GM12878 (cell line): Measurements from ENCODE around the gene CD248. TPM values are rescaled to one million over a fixed set of nuclear protein-coding genes. Genes with fewer than 3 reads are reported as not detected.

Experiments
- CHD2 ChIP-seq: IDR thresholded peaks from 2 replicates; pipeline ENCODE4 v1.6.1; 2011; ENCODE audit warnings: low read depth, low read length, improper control_type of control experiment, borderline replicate concordance
- CREB1 ChIP-seq: IDR thresholded peaks from 2 replicates; pipeline ENCODE4 v1.6.1; 2012; ENCODE audit warnings: low read depth, mild to moderate bottlenecking, inconsistent platforms
- GABPA ChIP-seq: IDR thresholded peaks from 2 replicates; pipeline ENCODE4 v1.6.1; 2014; ENCODE audit warnings: antibody characterized with exemption, low read depth, mild to moderate bottlenecking, inconsistent platforms
- NFIC ChIP-seq: IDR thresholded peaks from 2 replicates; pipeline ENCODE4 v1.6.1; 2012; ENCODE audit warnings: low read depth, mild to moderate bottlenecking, inconsistent platforms, low read length, moderate library complexity
- NFXL1 ChIP-seq: fragments of 450-650 bp; IDR thresholded peaks from 2 replicates; pipeline ENCODE4 v1.6.1; 2017; ENCODE audit warnings: antibody characterized with exemption, mild to moderate bottlenecking, borderline replicate concordance
- NRF1 ChIP-seq: conservative IDR thresholded peaks from 2 replicates; pipeline ENCODE4 v1.6.1; 2011; ENCODE audit warnings: mild to moderate bottlenecking, low read depth, low read length, improper control_type of control experiment
- PAX5 ChIP-seq: IDR thresholded peaks from 2 replicates; pipeline ENCODE4 v1.6.1; 2011; ENCODE audit warnings: low read depth, low read length, borderline replicate concordance
- POLR2AphosphoS2 ChIP-seq: IDR thresholded peaks from 2 replicates; pipeline ENCODE4 v1.6.1; 2011; ENCODE audit warnings: low read depth, mild to moderate bottlenecking, low read length, improper control_type of control experiment, moderate library complexity
- RAD51 ChIP-seq: fragments of 450-650 bp; IDR thresholded peaks from 2 replicates; pipeline ENCODE4 v1.6.1; 2016; ENCODE audit warnings: moderate library complexity, mild to moderate bottlenecking, inconsistent platforms
- SMAD5 ChIP-seq: IDR thresholded peaks from 2 replicates; pipeline ENCODE4 v1.6.1; 2016; ENCODE audit warnings: antibody characterized with exemption, low read depth
- TBL1XR1 ChIP-seq: IDR thresholded peaks from 2 replicates; pipeline ENCODE4 v1.6.1; 2012; ENCODE audit warnings: low read depth, low read length, improper control_type of control experiment
- polyA plus RNA-seq, 11 experiments: library from polyadenylated mRNA; depleted of rRNA in 4 of 11; unstranded in 6 of 11; stranded (reverse) in 5 of 11; fragments of >200 nt; fragmentation: Nextera tagmentation in 4 of 11; fragmentation: Illumina TruSeq in 1 of 11; extraction: Ambion mirVana in 4 of 11; extraction: Trizol in 1 of 11; gene quantifications; 1 replicate in 1 of 11; 2 replicates in 10 of 11; pipeline versions ENCODE4 v1.2.1 to v1.2.3, GENCODE V29; 2011 to 2016; ENCODE audit warnings: inconsistent platforms in 2 of 11, missing spikeins in 2 of 11, low read depth in 1 of 11
- total RNA-seq, 4 experiments: library from RNA; depleted of rRNA in 3 of 4; stranded (reverse); fragments of >200 nt in 3 of 4; fragmentation: Illumina TruSeq in 1 of 4; extraction: Trizol in 1 of 4; gene quantifications; 2 replicates each; pipeline versions ENCODE4 v1.2.1 to v1.2.3, GENCODE V29; 2013 to 2021
- TF ChIP-seq, protein P1 (sequence below): fragments of 450-650 bp; formaldehyde crosslinking; IDR thresholded peaks from 2 replicates; pipeline ENCODE4 v1.4.0; 2020; ENCODE audit warnings: mild to moderate bottlenecking, moderate library complexity

Gene CD248
- total and polyA plus RNA-seq, 10 of the 15 experiments (the other 5 are each of a cell fraction or from before 2014, with no cell fraction given) = 0.10 to 0.21 (median 0.20) TPM; not detected in 7

GRCh38 chr11:66344550-66345315 lies 27.9 kb upstream of the CD248 start, which contains the start of gene BRMS1 (continued):
- no peak for TF ChIP-seq TBL1XR1
- no peak for TF ChIP-seq NFIC
- no peak for TF ChIP-seq GABPA
- no peak for TF ChIP-seq NRF1
- peak; percentile 58; the same call in 1 of the 2 replicates for TF ChIP-seq PAX5
- TF ChIP-seq POLR2AphosphoS2 = peak; percentile 79; the same call in 1 of the 2 replicates
- TF ChIP-seq CREB1 = peak; percentile 99
- TF ChIP-seq, protein P1, sequence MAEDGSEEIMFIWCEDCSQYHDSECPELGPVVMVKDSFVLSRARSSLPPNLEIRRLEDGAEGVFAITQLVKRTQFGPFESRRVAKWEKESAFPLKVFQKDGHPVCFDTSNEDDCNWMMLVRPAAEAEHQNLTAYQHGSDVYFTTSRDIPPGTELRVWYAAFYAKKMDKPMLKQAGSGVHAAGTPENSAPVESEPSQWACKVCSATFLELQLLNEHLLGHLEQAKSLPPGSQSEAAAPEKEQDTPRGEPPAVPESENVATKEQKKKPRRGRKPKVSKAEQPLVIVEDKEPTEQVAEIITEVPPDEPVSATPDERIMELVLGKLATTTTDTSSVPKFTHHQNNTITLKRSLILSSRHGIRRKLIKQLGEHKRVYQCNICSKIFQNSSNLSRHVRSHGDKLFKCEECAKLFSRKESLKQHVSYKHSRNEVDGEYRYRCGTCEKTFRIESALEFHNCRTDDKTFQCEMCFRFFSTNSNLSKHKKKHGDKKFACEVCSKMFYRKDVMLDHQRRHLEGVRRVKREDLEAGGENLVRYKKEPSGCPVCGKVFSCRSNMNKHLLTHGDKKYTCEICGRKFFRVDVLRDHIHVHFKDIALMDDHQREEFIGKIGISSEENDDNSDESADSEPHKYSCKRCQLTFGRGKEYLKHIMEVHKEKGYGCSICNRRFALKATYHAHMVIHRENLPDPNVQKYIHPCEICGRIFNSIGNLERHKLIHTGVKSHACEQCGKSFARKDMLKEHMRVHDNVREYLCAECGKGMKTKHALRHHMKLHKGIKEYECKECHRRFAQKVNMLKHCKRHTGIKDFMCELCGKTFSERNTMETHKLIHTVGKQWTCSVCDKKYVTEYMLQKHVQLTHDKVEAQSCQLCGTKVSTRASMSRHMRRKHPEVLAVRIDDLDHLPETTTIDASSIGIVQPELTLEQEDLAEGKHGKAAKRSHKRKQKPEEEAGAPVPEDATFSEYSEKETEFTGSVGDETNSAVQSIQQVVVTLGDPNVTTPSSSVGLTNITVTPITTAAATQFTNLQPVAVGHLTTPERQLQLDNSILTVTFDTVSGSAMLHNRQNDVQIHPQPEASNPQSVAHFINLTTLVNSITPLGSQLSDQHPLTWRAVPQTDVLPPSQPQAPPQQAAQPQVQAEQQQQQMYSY (CRISPR knock-in tag) = no peak
- peak; percentile 82 for TF ChIP-seq CHD2
- no peak for TF ChIP-seq NFXL1
- TF ChIP-seq SMAD5 = peak; percentile 70; the same call in 1 of the 2 replicates
- no peak for TF ChIP-seq RAD51
